Mucosa of gallbladder (tissue), 1 donor: ENCODE data around the gene ARMC8. TPM values are rescaled to one million over a fixed set of nuclear protein-coding genes. Genes with fewer than 3 reads are reported as not detected.
A peak's percentile ranks its signal among the peaks of the same experiment; 100 is the strongest.

Source experiments
- DNase-seq: peaks from one replicate; pipeline ENCODE4 v3.0.0-alpha.2; 2020; ENCODE audit warnings: low spot score
- total RNA-seq: library from RNA; stranded (reverse); gene quantifications from one replicate; pipeline ENCODE4 v1.2.1, GENCODE V29; 2021
- donor health status: DM: no; HTN: no; CAD: no.

ARMC8 gene
- total RNA-seq, 1 donor from 2014 or later, result 40.8 TPM

GRCh38 chr3:138307899-138308298 is 120.8 kb downstream of the ARMC8 start:
- DNase-seq, result no peak

- no peak for DNase-seq
Observed at GRCh38 chr3:138308783-138309182, 121.7 kb downstream of the ARMC8 start.

- DNase-seq, result no peak
Observed at GRCh38 chr3:138310494-138310893, 123.4 kb downstream of the ARMC8 start.

- no peak for DNase-seq
Observed at GRCh38 chr3:138314751-138315150, 127.7 kb downstream of the ARMC8 start.

- no peak for DNase-seq
Observed at GRCh38 chr3:138317687-138318086, 130.6 kb downstream of the ARMC8 start.

GRCh38 chr3:138323971-138324370 is 136.9 kb downstream of the ARMC8 start:
- DNase-seq, result no peak

GRCh38 chr3:138325990-138326389 is 138.9 kb downstream of the ARMC8 start:
- no peak for DNase-seq

- DNase-seq, result no peak
Observed at GRCh38 chr3:138326866-138327595, 139.9 kb downstream of the ARMC8 start.

GRCh38 chr3:138327831-138328230 is 140.7 kb downstream of the ARMC8 start:
- no peak for DNase-seq

- DNase-seq, result no peak
Observed at GRCh38 chr3:138328341-138328740, 141.2 kb downstream of the ARMC8 start.

- peak; percentile 89 for DNase-seq
Observed at GRCh38 chr3:138329127-138329983, 142.3 kb downstream of the ARMC8 start, which contains the start of gene NME9. NME9 (minus strand) TSS chr3:138329851; CDS start chr3:138329335, 516 bp downstream.

- no peak for DNase-seq
Observed at GRCh38 chr3:138329984-138330293, 142.8 kb downstream of the ARMC8 start.

GRCh38 chr3:138331143-138331894 is 144.2 kb downstream of the ARMC8 start:
- DNase-seq, result no peak

GRCh38 chr3:138332472-138333073 is 145.5 kb downstream of the ARMC8 start:
- DNase-seq, result no peak

- DNase-seq, result no peak
Observed at GRCh38 chr3:138334608-138335007, 147.5 kb downstream of the ARMC8 start.

GRCh38 chr3:138336454-138336999 is 149.4 kb downstream of the ARMC8 start:
- DNase-seq, result no peak

GRCh38 chr3:138338244-138338643 is 151.1 kb downstream of the ARMC8 start:
- no peak for DNase-seq

- no peak for DNase-seq
Observed at GRCh38 chr3:138338811-138339210, 151.7 kb downstream of the ARMC8 start.

- DNase-seq, result no peak
Observed at GRCh38 chr3:138340511-138340910, 153.4 kb downstream of the ARMC8 start.

- DNase-seq, result no peak
Observed at GRCh38 chr3:138344754-138345153, 157.7 kb downstream of the ARMC8 start.
